ENCODE measurements around the gene USP53. TPM values are rescaled to one million over a fixed set of nuclear protein-coding genes. Genes with fewer than 3 reads are reported as not detected.

The USP53 gene
- total RNA-seq, 1 experiment from 2014 or later, result 31.0 TPM

GRCh38 chr4:119191505-119191904 is 21.0 kb upstream of the USP53 start:
- DNase-seq, result no peak
- no peaks in the 10 kb centered on the region for H3K27me3 Mint-ChIP-seq (ENCODE audit: unreplicated experiment)
- H3K4me3 Mint-ChIP-seq (ENCODE audit: low read depth, unreplicated experiment), result no peak overlapping the region
- no peak overlapping the region for H3K27ac Mint-ChIP-seq (ENCODE audit: unreplicated experiment)
- CTCF ChIA-PET, result no interaction called here
- BruUV-seq (replicated peaks), result no TSS peak
- intact Hi-C loops (cut with micrococcal nuclease; ENCODE audit: unreplicated experiment), result no loop called here
- H3K9me3 Mint-ChIP-seq (ENCODE audit: low read depth, unreplicated experiment), result peaks cover 4% of the 10 kb centered on the region
- no peaks in the 10 kb centered on the region for H3K36me3 Mint-ChIP-seq (ENCODE audit: insufficient read depth, unreplicated experiment)
- H3K4me1 Mint-ChIP-seq (ENCODE audit: low read depth, unreplicated experiment), result no peaks in the 10 kb centered on the region
- TF ChIP-seq CTCF (IDR thresholded peaks at IDR 0.05; ENCODE audit: unreplicated experiment), result no peak

- H3K27ac Mint-ChIP-seq (ENCODE audit: unreplicated experiment), result no peak overlapping the region
- BruUV-seq (replicated peaks), result no TSS peak
- no peak for DNase-seq
Measured at GRCh38 chr4:119197772-119198212, 14.7 kb upstream of the USP53 start.

GRCh38 chr4:119204916-119205315 is 7.6 kb upstream of the USP53 start:
- H3K27me3 Mint-ChIP-seq (ENCODE audit: unreplicated experiment), result no peaks in the 10 kb centered on the region
- no peak for TF ChIP-seq CTCF (IDR thresholded peaks at IDR 0.05; ENCODE audit: unreplicated experiment)
- intact Hi-C loops (cut with micrococcal nuclease; ENCODE audit: unreplicated experiment), result no loop called here

More at GRCh38 chr4:119197772-119198212, 14.7 kb upstream of the USP53 start:
- intact Hi-C loops (cut with micrococcal nuclease; ENCODE audit: unreplicated experiment), result no loop called here
- TF ChIP-seq CTCF (IDR thresholded peaks at IDR 0.05; ENCODE audit: unreplicated experiment), result no peak
- Mint-ChIP-seq H3K9me3 (ENCODE audit: low read depth, unreplicated experiment) (peaks cover 4% of the 10 kb centered on the region), H3K4me1 (ENCODE audit: low read depth, unreplicated experiment) (no peaks in the 10 kb centered on the region), H3K27me3 (ENCODE audit: unreplicated experiment) (no peaks in the 10 kb centered on the region), H3K4me3 (ENCODE audit: low read depth, unreplicated experiment) (no peak overlapping the region), H3K36me3 (ENCODE audit: insufficient read depth, unreplicated experiment) (no peaks in the 10 kb centered on the region)
- CTCF ChIA-PET, result no interaction called here

GRCh38 chr4:119205690-119206089 is 6.8 kb upstream of the USP53 start:
- intact Hi-C loops (cut with micrococcal nuclease; ENCODE audit: unreplicated experiment), result no loop called here
- H3K4me1 Mint-ChIP-seq (ENCODE audit: low read depth, unreplicated experiment), result peaks cover 21% of the 10 kb centered on the region
- H3K9me3 Mint-ChIP-seq (ENCODE audit: low read depth, unreplicated experiment), result no peaks in the 10 kb centered on the region
- no peak for TF ChIP-seq CTCF (IDR thresholded peaks at IDR 0.05; ENCODE audit: unreplicated experiment)
- H3K27me3 Mint-ChIP-seq (ENCODE audit: unreplicated experiment), result no peaks in the 10 kb centered on the region
- no peak for DNase-seq
- H3K27ac Mint-ChIP-seq (ENCODE audit: unreplicated experiment), result no peak overlapping the region
- BruUV-seq (replicated peaks), result no TSS peak
- peaks cover 2% of the 10 kb centered on the region for H3K36me3 Mint-ChIP-seq (ENCODE audit: insufficient read depth, unreplicated experiment)
- no peak overlapping the region for H3K4me3 Mint-ChIP-seq (ENCODE audit: low read depth, unreplicated experiment)
- CTCF ChIA-PET, result no interaction called here

More at GRCh38 chr4:119204916-119205315, 7.6 kb upstream of the USP53 start:
- CTCF ChIA-PET, result interaction anchor here (0.6 kb wide), 1 partner anchor 44 kb away, joined by 3 read pairs; no protein-coding TSS in a partner anchor
- DNase-seq, result no peak
- H3K4me3 Mint-ChIP-seq (ENCODE audit: low read depth, unreplicated experiment), result no peak overlapping the region
- no TSS peak for BruUV-seq (replicated peaks)
- H3K4me1 Mint-ChIP-seq (ENCODE audit: low read depth, unreplicated experiment), result peaks cover 14% of the 10 kb centered on the region
- no peaks in the 10 kb centered on the region for H3K9me3 Mint-ChIP-seq (ENCODE audit: low read depth, unreplicated experiment)
- H3K36me3 Mint-ChIP-seq (ENCODE audit: insufficient read depth, unreplicated experiment), result no peaks in the 10 kb centered on the region
- H3K27ac Mint-ChIP-seq (ENCODE audit: unreplicated experiment), result no peak overlapping the region
